ENCODE measurements around the gene CADM4.

The CADM4 gene

GRCh38 chr19:43620061-43621001 lies 19.3 kb downstream of the CADM4 start:
- TF ChIP-seq CTCF (conservative IDR thresholded peaks at IDR 0.05) (no peak), ZFX (IDR thresholded peaks at IDR 0.05) (no peak)
- peak overlapping the region; percentile 97 for H3K27ac ChIP-seq

- peak within 1 kb of the TSS; percentile 97 for H3K27ac ChIP-seq
- TF ChIP-seq ZFX (IDR thresholded peaks at IDR 0.05) (peak; percentile 46; the same call in 1 of the 2 replicates), CTCF (conservative IDR thresholded peaks at IDR 0.05) (no peak)
Observed at GRCh38 chr19:43619262-43620060, 20.2 kb downstream of the CADM4 start, which contains the start of gene ZNF428. Gene ZNF428, minus strand, starts transcription at chr19:43619629. Its CDS starts 5,325 bp downstream, at chr19:43614304.

- TF ChIP-seq CTCF (conservative IDR thresholded peaks at IDR 0.05), result no peak
- H3K27ac ChIP-seq, result peak overlapping the region; percentile 97
Observed at GRCh38 chr19:43618921-43619261, 20.8 kb downstream of the CADM4 start.

GRCh38 chr19:43616954-43617353 lies 22.7 kb downstream of the CADM4 start:
- no peak for TF ChIP-seq CTCF (conservative IDR thresholded peaks at IDR 0.05)
- no peak overlapping the region for H3K27ac ChIP-seq

GRCh38 chr19:43616306-43616705 lies 23.3 kb downstream of the CADM4 start:
- H3K27ac ChIP-seq, result no peak overlapping the region
- TF ChIP-seq ZFX (IDR thresholded peaks at IDR 0.05), result no peak
- no peak for TF ChIP-seq CTCF (conservative IDR thresholded peaks at IDR 0.05)

- no peak for TF ChIP-seq ZFX (IDR thresholded peaks at IDR 0.05)
- no peak for TF ChIP-seq CTCF (conservative IDR thresholded peaks at IDR 0.05)
- no peak overlapping the region for H3K27ac ChIP-seq
Observed at GRCh38 chr19:43612374-43612773, 27.3 kb downstream of the CADM4 start.

GRCh38 chr19:43611788-43612187 lies 27.9 kb downstream of the CADM4 start, which contains the start of gene SRRM5:
Gene SRRM5, plus strand, starts transcription at chr19:43612088. Its CDS starts 34 bp downstream, at chr19:43612122.
- TF ChIP-seq CTCF (conservative IDR thresholded peaks at IDR 0.05), result no peak
- TF ChIP-seq ZFX (IDR thresholded peaks at IDR 0.05), result no peak

More at GRCh38 chr19:43611788-43612187, 27.9 kb downstream of the CADM4 start, which contains the start of gene SRRM5:
- no peak within 1 kb of the TSS for H3K27ac ChIP-seq
